RWPE1 (cell line): ENCODE measurements around the gene SLC6A3.

Experiments used
- CTCF ChIA-PET: fragments of 350-600 bp; sonication (Branson Sonifier 250); formaldehyde crosslinking; extraction: SDS; loops from one replicate; lab custom pipeline; 2021; lab: Yijun Ruan, JAX
- POLR2A ChIA-PET: fragments of 400-600 bp; formaldehyde crosslinking; extraction: SDS; loops from one replicate; lab custom pipeline; 2020; ENCODE audit warnings: antibody characterized with exemption; ENCODE audit not compliant: low non-redundant PET; lab: Yijun Ruan, JAX
- DNase-seq: peaks from one replicate; pipeline ENCODE4 v3.0.0; 2012; ENCODE audit warnings: low spot score
- H3K27ac ChIP-seq: fragments of 450-650 bp; 2 replicates; pipeline ENCODE4 v1.5.1; 2017
- CTCF ChIP-seq: fragments of 450-650 bp; conservative IDR thresholded peaks from 2 replicates; pipeline ENCODE4 v1.5.1; 2017; ENCODE audit warnings: low read depth, mild to moderate bottlenecking

The SLC6A3 gene

GRCh38 chr5:1412163-1412562 is 33.1 kb downstream of the SLC6A3 start:
- POLR2A ChIA-PET: no interaction called here
- TF ChIP-seq CTCF: no peak
- H3K27ac ChIP-seq: no peak overlapping the region
- CTCF ChIA-PET: no interaction called here
- DNase-seq: no peak

- no peak overlapping the region for H3K27ac ChIP-seq
- TF ChIP-seq CTCF: no peak
- POLR2A ChIA-PET: no interaction called here
- CTCF ChIA-PET: no interaction called here
- DNase-seq: no peak
These were observed 34.1 kb downstream of the SLC6A3 start for GRCh38 chr5:1411099-1411498.

GRCh38 chr5:1410156-1411014 is 34.9 kb downstream of the SLC6A3 start:
- no peak for TF ChIP-seq CTCF
- no peak for DNase-seq
- H3K27ac ChIP-seq: no peak overlapping the region
- CTCF ChIA-PET: no interaction called here
- POLR2A ChIA-PET: no interaction called here

GRCh38 chr5:1409381-1410110 is 35.7 kb downstream of the SLC6A3 start:
- peak; percentile 36 for DNase-seq

GRCh38 chr5:1406681-1407640 is 38.3 kb downstream of the SLC6A3 start:
- TF ChIP-seq CTCF: no peak
- no peak overlapping the region for H3K27ac ChIP-seq
- no peak for DNase-seq
- ChIA-PET POLR2A (no interaction called here), CTCF (interaction anchor here (0.7 kb wide), 1 partner anchor 154 kb away, joined by 3 read pairs; no protein-coding TSS in a partner anchor)

More at GRCh38 chr5:1409381-1410110, 35.7 kb downstream of the SLC6A3 start:
- CTCF ChIA-PET: interaction anchor here (1.0 kb wide), 1 partner anchor 29 kb away, joined by 7 read pairs; no protein-coding TSS in a partner anchor
- no peak overlapping the region for H3K27ac ChIP-seq
- TF ChIP-seq CTCF: no peak
- POLR2A ChIA-PET: interaction anchor here (0.6 kb wide), 1 partner anchor 197 kb away, joined by 7 read pairs; no protein-coding TSS in a partner anchor
